ENCODE measurements around the gene PPP2R2B. TPM values are rescaled to one million over a fixed set of nuclear protein-coding genes. Genes with fewer than 3 reads are reported as not detected.

The PPP2R2B gene
- total and polyA plus RNA-seq, 4 donors, result 0.15 to 1.2 (median 0.55) TPM

GRCh38 chr5:146851133-146851532 lies 27.4 kb downstream of the PPP2R2B start:
- Histone ChIP-seq H3K27ac (ENCODE audit: low read depth in 1 of 2, low read length in 1 of 2) (no peak overlapping the region), H3K36me3 (ENCODE audit: control insufficient read depth in 4 of 4, insufficient read depth in 4 of 4, low read length in 4 of 4) (no peaks in the 10 kb centered on the region), H3K4me1 (ENCODE audit: control insufficient read depth in 5 of 5, insufficient read depth in 5 of 5, low read length in 5 of 5) (no peaks in the 10 kb centered on the region), H3K27me3 (ENCODE audit: control insufficient read depth in 3 of 3, insufficient read depth in 3 of 3, low read length in 2 of 3) (no peaks in the 10 kb centered on the region), H3K9ac (ENCODE audit: insufficient read depth in 1 of 2, low read length in 2 of 2) (no peak overlapping the region), H3K4me3 (no peak overlapping the region), H3K9me3 (ENCODE audit: control insufficient read depth in 4 of 4, insufficient read depth in 3 of 4, low read length in 3 of 4) (no peaks in the 10 kb centered on the region)
- no peak for DNase-seq
- ATAC-seq (ENCODE audit: insufficient read depth, low FRiP score), result no peak
- no peak for TF ChIP-seq CTCF (IDR thresholded peaks at IDR 0.05; ENCODE audit: control extremely low read depth, extremely low read depth)

GRCh38 chr5:146849694-146850303 lies 28.8 kb downstream of the PPP2R2B start:
- no peak overlapping the region for H3K9ac ChIP-seq (ENCODE audit: insufficient read depth in 1 of 2, low read length in 2 of 2)
- no peaks in the 10 kb centered on the region for H3K36me3 ChIP-seq (ENCODE audit: control insufficient read depth in 4 of 4, insufficient read depth in 4 of 4, low read length in 4 of 4)
- H3K4me3 ChIP-seq, result no peak overlapping the region
- no peak for ATAC-seq (ENCODE audit: insufficient read depth, low FRiP score)
- 63 to 87% methylated on average over 5 of the region's 5 CpGs for WGBS, 2 donors
- H3K27me3 ChIP-seq (ENCODE audit: control insufficient read depth in 3 of 3, insufficient read depth in 3 of 3, low read length in 2 of 3), result no peaks in the 10 kb centered on the region
- H3K9me3 ChIP-seq (ENCODE audit: control insufficient read depth in 4 of 4, insufficient read depth in 3 of 4, low read length in 3 of 4), result no peaks in the 10 kb centered on the region
- H3K4me1 ChIP-seq (ENCODE audit: control insufficient read depth in 5 of 5, insufficient read depth in 5 of 5, low read length in 5 of 5), result no peaks in the 10 kb centered on the region
- TF ChIP-seq CTCF (IDR thresholded peaks at IDR 0.05; ENCODE audit: control extremely low read depth, extremely low read depth), result no peak
- DNase-seq, result no peak
- no peak overlapping the region for H3K27ac ChIP-seq (ENCODE audit: low read depth in 1 of 2, low read length in 1 of 2)

- no peak for ATAC-seq (ENCODE audit: insufficient read depth, low FRiP score)
- TF ChIP-seq CTCF (IDR thresholded peaks at IDR 0.05; ENCODE audit: control extremely low read depth, extremely low read depth), result no peak
- no peaks in the 10 kb centered on the region for H3K27me3 ChIP-seq (ENCODE audit: control insufficient read depth in 3 of 3, insufficient read depth in 3 of 3, low read length in 2 of 3)
- H3K9me3 ChIP-seq (ENCODE audit: control insufficient read depth in 4 of 4, insufficient read depth in 3 of 4, low read length in 3 of 4), result no peaks in the 10 kb centered on the region
- H3K4me1 ChIP-seq (ENCODE audit: control insufficient read depth in 5 of 5, insufficient read depth in 5 of 5, low read length in 5 of 5), result no peaks in the 10 kb centered on the region
- 67 to 75% methylated on average over 1 of the region's 1 CpG for WGBS, 2 donors
- no peak overlapping the region for H3K9ac ChIP-seq (ENCODE audit: insufficient read depth in 1 of 2, low read length in 2 of 2)
- H3K4me3 ChIP-seq, result no peak overlapping the region
- H3K36me3 ChIP-seq (ENCODE audit: control insufficient read depth in 4 of 4, insufficient read depth in 4 of 4, low read length in 4 of 4), result no peaks in the 10 kb centered on the region
- no peak for DNase-seq
- no peak overlapping the region for H3K27ac ChIP-seq (ENCODE audit: low read depth in 1 of 2, low read length in 1 of 2)
These were observed 30.4 kb downstream of the PPP2R2B start for GRCh38 chr5:146848133-146848532.

- Histone ChIP-seq H3K27me3 (ENCODE audit: control insufficient read depth in 3 of 3, insufficient read depth in 3 of 3, low read length in 2 of 3) (no peaks in the 10 kb centered on the region), H3K4me1 (ENCODE audit: control insufficient read depth in 5 of 5, insufficient read depth in 5 of 5, low read length in 5 of 5) (no peaks in the 10 kb centered on the region), H3K9ac (ENCODE audit: insufficient read depth in 1 of 2, low read length in 2 of 2) (no peak overlapping the region), H3K36me3 (ENCODE audit: control insufficient read depth in 4 of 4, insufficient read depth in 4 of 4, low read length in 4 of 4) (no peaks in the 10 kb centered on the region), H3K27ac (ENCODE audit: low read depth in 1 of 2, low read length in 1 of 2) (no peak overlapping the region), H3K9me3 (ENCODE audit: control insufficient read depth in 4 of 4, insufficient read depth in 3 of 4, low read length in 3 of 4) (no peaks in the 10 kb centered on the region), H3K4me3 (no peak overlapping the region)
- DNase-seq, result no peak
- WGBS, 2 donors, result 55 to 72% methylated on average over 2 of the region's 2 CpGs
- no peak for ATAC-seq (ENCODE audit: insufficient read depth, low FRiP score)
- no peak for TF ChIP-seq CTCF (IDR thresholded peaks at IDR 0.05; ENCODE audit: control extremely low read depth, extremely low read depth)
These were observed 38.5 kb downstream of the PPP2R2B start for GRCh38 chr5:146840016-146840415.

All from lung (tissue), 12 donors.